Central memory CD8-positive, alpha-beta T cell (primary cell): ENCODE measurements around the gene TARP.
A peak's percentile ranks its signal among the peaks of the same experiment; 100 is the strongest.
"Not testable (repeated sequence)": the region's sequence is repeated elsewhere in the genome, so short reads cannot be mapped to it uniquely, and the experiment has no call there.

ENCODE experiments used
- ATAC-seq: fragments of 150-1000 bp; cut with Tn5 transposase; replicated peaks from 2 replicates; pipeline ENCODE4 v1.10.0; 2022; ENCODE audit warnings: mild to moderate bottlenecking, moderate FRiP score, moderate number of reproducible peaks; ENCODE audit not compliant: poor library complexity, severe bottlenecking; ENCODE audit errors: extremely low read depth
- DNase-seq, 2 donors: peaks; one replicate each; pipeline ENCODE4 v3.0.0; 2021; ENCODE audit warnings: low spot score in 2 of 2
- H3K27ac Mint-ChIP-seq: one replicate; pipeline ENCODE4 v1.8.0; 2022; ENCODE audit warnings: low read depth, mild to moderate bottlenecking, moderate library complexity, mixed read lengths
- H3K27me3 Mint-ChIP-seq: one replicate; pipeline ENCODE4 v1.8.0; 2022; ENCODE audit warnings: mixed read lengths
- H3K36me3 Mint-ChIP-seq: one replicate; pipeline ENCODE4 v1.8.0; 2022; ENCODE audit warnings: mild to moderate bottlenecking, moderate library complexity, mixed read lengths; ENCODE audit not compliant: insufficient read depth
- H3K4me1 Mint-ChIP-seq: one replicate; pipeline ENCODE4 v1.8.0; 2022; ENCODE audit warnings: mixed read lengths
- H3K4me3 Mint-ChIP-seq: one replicate; pipeline ENCODE4 v1.8.0; 2022; ENCODE audit warnings: mild to moderate bottlenecking, moderate library complexity, mixed read lengths
- H3K9me3 Mint-ChIP-seq: one replicate; pipeline ENCODE4 v1.8.0; 2022; ENCODE audit warnings: mixed read lengths

TARP gene

DNA sequence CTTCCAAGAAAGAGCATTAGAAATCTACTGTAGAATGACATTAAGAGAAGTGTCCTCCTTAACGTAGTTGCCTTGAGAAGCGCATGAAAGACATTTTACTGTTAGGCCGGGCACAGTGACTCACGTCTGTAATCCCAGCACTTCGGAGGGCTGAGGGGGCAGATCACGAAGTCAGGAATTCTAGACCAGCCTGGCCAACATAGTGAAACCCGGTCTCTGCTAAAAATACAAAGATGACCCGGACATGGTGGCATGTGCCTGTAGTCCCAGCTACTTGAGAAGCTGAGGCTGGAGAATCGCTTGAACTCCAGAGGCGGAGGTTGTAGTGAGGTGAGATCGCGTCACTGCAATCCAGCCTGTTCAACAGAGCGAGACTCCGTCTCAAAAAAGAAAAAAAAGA, 28.9 kb downstream of the TARP start:
- Mint-ChIP-seq H3K4me3 (peak overlapping the region; percentile 61), H3K36me3 (peaks cover 82% of the 10 kb centered on the region), H3K4me1 (peaks cover 70% of the 10 kb centered on the region), H3K27ac (peak overlapping the region; percentile 91), H3K27me3 (no peaks in the 10 kb centered on the region), H3K9me3 (no peaks in the 10 kb centered on the region)
- DNase-seq = no peak
- no peak for ATAC-seq

DNA sequence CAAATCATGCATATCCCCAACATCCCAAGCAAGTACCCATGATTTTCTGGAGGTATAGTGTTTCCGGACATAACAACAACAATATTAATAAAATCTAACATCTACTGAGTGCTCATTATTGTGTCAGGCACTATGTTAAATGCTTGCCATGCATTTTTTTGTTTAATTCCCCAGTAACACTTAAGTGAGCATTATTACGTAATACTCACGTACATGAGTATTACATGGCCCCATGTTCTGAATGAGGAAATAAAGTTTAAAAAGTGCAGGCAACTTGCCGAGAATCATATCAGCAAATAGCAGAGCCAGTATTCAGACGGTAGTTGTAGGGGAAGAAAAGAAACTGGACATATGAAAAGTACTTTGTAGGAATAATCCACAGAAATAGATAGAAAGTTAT, 30.1 kb downstream of the TARP start:
- not testable (repeated sequence) for H3K9me3 Mint-ChIP-seq, H3K27me3 Mint-ChIP-seq, ATAC-seq, DNase-seq
- H3K4me1 Mint-ChIP-seq = peaks cover 71% of the 10 kb centered on the region
- H3K27ac Mint-ChIP-seq = peak overlapping the region; percentile 91
- H3K36me3 Mint-ChIP-seq = peaks cover 82% of the 10 kb centered on the region
- H3K4me3 Mint-ChIP-seq = peak overlapping the region; percentile 60

DNA sequence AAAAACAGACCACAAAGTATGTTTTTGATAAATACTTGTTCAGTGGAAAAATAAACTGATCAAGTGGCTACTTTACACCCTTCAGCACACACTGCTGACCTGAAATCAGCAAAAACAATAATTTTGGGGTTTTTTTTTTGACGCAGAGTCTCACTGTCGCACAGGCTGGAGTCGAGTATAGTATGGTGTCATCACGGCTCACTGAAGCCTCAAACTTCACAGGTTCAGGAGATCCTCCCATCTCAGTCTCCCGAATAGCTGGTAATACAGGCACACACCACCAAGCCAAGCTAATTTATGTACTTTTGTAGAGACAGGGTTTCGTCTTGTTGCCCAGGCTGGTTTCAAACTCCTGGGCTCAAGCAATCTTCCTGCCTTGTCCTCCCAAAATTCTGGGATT, 30.6 kb downstream of the TARP start:
- H3K4me1 Mint-ChIP-seq = peaks cover 71% of the 10 kb centered on the region
- peak; percentile 65 for ATAC-seq

GRCh38 chr7:38241071-38241470, 32.4 kb downstream of the TARP start:
- no peaks in the 10 kb centered on the region for H3K9me3 Mint-ChIP-seq
- peak overlapping the region; percentile 19 for H3K4me3 Mint-ChIP-seq
- no peak for ATAC-seq
- DNase-seq = no peak
- H3K27ac Mint-ChIP-seq = peak overlapping the region; percentile 91
- H3K36me3 Mint-ChIP-seq = peaks cover 75% of the 10 kb centered on the region
- H3K27me3 Mint-ChIP-seq = no peaks in the 10 kb centered on the region
- H3K4me1 Mint-ChIP-seq = peaks cover 73% of the 10 kb centered on the region

More for the DNA sequence above, 30.6 kb downstream of the TARP start:
- no peaks in the 10 kb centered on the region for H3K27me3 Mint-ChIP-seq
- peaks cover 81% of the 10 kb centered on the region for H3K36me3 Mint-ChIP-seq
- H3K4me3 Mint-ChIP-seq = peak overlapping the region; percentile 60
- H3K9me3 Mint-ChIP-seq = no peaks in the 10 kb centered on the region
- DNase-seq = no peak
- peak overlapping the region; percentile 91 for H3K27ac Mint-ChIP-seq

DNA sequence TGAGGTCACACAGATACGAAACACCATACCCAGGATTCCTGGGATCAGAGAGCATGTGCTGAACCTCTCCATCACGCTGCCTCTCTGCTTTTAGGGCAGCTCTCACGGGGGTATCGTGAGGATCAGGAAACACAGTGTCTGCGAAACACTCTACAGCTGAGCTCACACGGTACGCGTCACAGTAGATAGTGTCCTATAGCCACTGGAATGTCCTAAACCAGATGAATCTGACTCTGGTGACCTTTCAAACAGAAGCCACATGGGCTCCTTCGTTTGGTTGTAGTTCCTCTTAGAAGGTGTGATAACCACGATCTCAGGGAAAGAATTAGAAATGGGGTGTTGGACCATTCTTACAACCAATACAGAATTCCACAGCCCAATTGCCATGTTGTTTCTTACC, 34.3 kb downstream of the TARP start:
- peaks cover 73% of the 10 kb centered on the region for H3K4me1 Mint-ChIP-seq
- ATAC-seq, H3K9me3 Mint-ChIP-seq, H3K27me3 Mint-ChIP-seq, H3K4me3 Mint-ChIP-seq, DNase-seq: not testable (repeated sequence)
- H3K27ac Mint-ChIP-seq = peak overlapping the region; percentile 67
- peaks cover 61% of the 10 kb centered on the region for H3K36me3 Mint-ChIP-seq

- Mint-ChIP-seq H3K27ac (peak overlapping the region; percentile 94), H3K36me3 (peaks cover 46% of the 10 kb centered on the region), H3K4me1 (peaks cover 87% of the 10 kb centered on the region), H3K27me3 (no peaks in the 10 kb centered on the region), H3K4me3 (peak overlapping the region; percentile 56), H3K9me3 (no peaks in the 10 kb centered on the region)
- DNase-seq = no peak
- ATAC-seq = no peak
Observed at GRCh38 chr7:38235606-38236005, 37.8 kb downstream of the TARP start.

GRCh38 chr7:38234759-38235158, 38.7 kb downstream of the TARP start:
- H3K27me3 Mint-ChIP-seq, ATAC-seq, DNase-seq, H3K9me3 Mint-ChIP-seq: not testable (repeated sequence)
- Mint-ChIP-seq H3K36me3 (peaks cover 47% of the 10 kb centered on the region), H3K4me1 (peaks cover 91% of the 10 kb centered on the region), H3K27ac (peak overlapping the region; percentile 94), H3K4me3 (peak overlapping the region; percentile 56)

DNA sequence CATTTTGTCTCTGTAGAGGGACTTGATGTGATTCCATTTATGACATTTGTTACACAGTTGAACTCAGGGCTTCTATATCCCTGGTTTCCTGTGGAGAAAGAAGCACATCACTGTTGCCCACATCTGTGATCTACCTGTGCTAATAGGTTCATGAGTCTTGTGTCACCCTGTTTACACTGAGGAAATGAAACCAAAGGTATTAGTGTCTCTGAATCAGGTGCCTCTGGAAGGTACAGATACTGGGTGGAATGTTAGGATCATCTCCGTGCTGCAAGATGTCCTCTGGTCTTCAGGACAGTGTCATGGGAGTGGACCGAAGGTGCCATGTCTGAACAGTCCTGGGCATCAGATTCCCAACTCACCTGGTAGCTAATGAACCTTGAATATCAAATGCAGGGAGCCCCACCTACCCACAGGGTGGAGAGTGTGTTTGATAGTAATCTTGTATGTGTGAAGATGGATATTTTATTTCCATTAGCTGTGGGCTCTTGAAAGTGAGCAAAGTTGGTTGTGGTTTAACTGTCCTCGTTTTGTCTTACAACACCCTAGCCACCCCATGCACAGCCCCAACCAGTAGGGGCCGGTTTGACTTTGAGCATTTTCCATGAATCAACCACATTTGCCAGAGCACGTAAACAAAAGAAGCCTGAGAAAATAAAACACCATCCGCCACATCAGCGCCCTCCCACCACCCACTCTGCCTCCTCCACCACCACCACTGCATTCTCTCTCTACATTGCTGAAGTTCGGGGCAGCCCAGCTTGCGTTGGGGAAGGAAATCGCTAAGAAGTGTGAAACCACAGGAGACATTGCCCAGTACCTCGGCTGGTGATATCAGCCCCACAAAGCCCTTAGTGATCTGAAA, 40.7 kb downstream of the TARP start:
- DNase-seq (peak; percentile 63 to 89), ATAC-seq (peak; percentile 87)
- Mint-ChIP-seq H3K36me3 (peaks cover 38% of the 10 kb centered on the region), H3K27me3 (no peaks in the 10 kb centered on the region), H3K27ac (peak overlapping the region; percentile 94), H3K4me3 (peak overlapping the region; percentile 72), H3K9me3 (no peaks in the 10 kb centered on the region), H3K4me1 (peaks cover 92% of the 10 kb centered on the region)

DNA sequence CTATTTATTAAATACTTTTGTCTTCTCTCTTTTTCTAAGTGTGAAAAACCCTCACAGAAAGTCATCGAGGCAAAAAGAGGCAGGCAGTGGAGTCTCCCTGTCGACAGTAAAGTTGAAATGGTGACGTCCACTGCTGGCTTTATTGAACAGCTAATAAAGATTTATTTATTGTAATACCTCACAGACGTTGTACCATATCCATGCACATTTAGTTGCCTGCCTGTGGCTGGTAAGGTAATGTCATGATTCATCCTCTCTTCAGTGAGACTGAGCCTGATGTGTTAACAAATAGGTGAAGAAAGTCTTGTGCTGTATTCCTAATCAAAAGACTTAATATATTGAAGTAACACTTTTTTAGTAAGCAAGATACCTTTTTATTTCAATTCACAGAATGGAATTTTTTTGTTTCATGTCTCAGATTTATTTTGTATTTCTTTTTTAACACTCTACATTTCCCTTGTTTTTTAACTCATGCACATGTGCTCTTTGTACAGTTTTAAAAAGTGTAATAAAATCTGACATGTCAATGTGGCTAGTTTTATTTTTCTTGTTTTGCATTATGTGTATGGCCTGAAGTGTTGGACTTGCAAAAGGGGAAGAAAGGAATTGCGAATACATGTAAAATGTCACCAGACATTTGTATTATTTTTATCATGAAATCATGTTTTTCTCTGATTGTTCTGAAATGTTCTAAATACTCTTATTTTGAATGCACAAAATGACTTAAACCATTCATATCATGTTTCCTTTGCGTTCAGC, 43.4 kb downstream of the TARP start:
- Mint-ChIP-seq H3K9me3 (no peaks in the 10 kb centered on the region), H3K27ac (peak overlapping the region; percentile 89), H3K4me1 (peaks cover 85% of the 10 kb centered on the region), H3K36me3 (peaks cover 32% of the 10 kb centered on the region), H3K27me3 (no peaks in the 10 kb centered on the region), H3K4me3 (peak overlapping the region; percentile 60)
- DNase-seq (no peak), ATAC-seq (no peak)

DNA sequence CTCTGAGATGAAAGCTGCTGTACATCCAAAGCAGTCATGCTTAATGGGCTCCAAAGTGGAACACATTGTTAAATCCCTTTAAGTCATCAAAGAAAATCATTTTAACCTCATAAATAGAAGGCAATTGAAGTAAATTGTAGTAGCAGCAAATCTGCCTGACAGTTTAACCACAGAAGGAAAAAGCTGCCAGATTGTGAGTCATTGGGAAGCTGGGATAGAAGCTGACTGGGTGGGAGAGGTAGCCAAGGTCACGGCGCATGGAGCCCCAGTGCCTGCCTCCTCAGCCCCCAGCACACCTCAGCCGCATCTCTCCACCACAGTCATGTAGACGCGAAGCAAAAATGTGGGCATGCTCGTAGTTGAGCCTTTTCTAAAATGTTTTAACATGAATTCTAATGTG, 44.0 kb downstream of the TARP start:
- Mint-ChIP-seq H3K27ac (peak overlapping the region; percentile 89), H3K36me3 (peaks cover 31% of the 10 kb centered on the region), H3K4me3 (no peak overlapping the region), H3K9me3 (no peaks in the 10 kb centered on the region), H3K4me1 (peaks cover 82% of the 10 kb centered on the region), H3K27me3 (no peaks in the 10 kb centered on the region)
- ATAC-seq (no peak), DNase-seq (no peak)

GRCh38 chr7:38224392-38224791, 49.0 kb downstream of the TARP start:
- ATAC-seq = no peak
- no peaks in the 10 kb centered on the region for H3K9me3 Mint-ChIP-seq
- peak overlapping the region; percentile 85 for H3K27ac Mint-ChIP-seq
- no peaks in the 10 kb centered on the region for H3K27me3 Mint-ChIP-seq
- peak overlapping the region; percentile 50 for H3K4me3 Mint-ChIP-seq
- peaks cover 76% of the 10 kb centered on the region for H3K4me1 Mint-ChIP-seq
- no peak for DNase-seq
- peaks cover 19% of the 10 kb centered on the region for H3K36me3 Mint-ChIP-seq

- Mint-ChIP-seq H3K36me3 (peaks cover 19% of the 10 kb centered on the region), H3K9me3 (no peaks in the 10 kb centered on the region), H3K27ac (peak overlapping the region; percentile 89), H3K4me1 (peaks cover 78% of the 10 kb centered on the region), H3K27me3 (no peaks in the 10 kb centered on the region), H3K4me3 (no peak overlapping the region)
- DNase-seq (no peak), ATAC-seq (no peak)
Observed at GRCh38 chr7:38223306-38223705, 50.1 kb downstream of the TARP start.
